IMR-90 (cell line): Measurements from ENCODE around the gene CALN1. TPM values are rescaled to one million over a fixed set of nuclear protein-coding genes. Genes with fewer than 3 reads are reported as not detected.

ENCODE experiments used
- ATAC-seq: fragments of 200-7000 bp; cut with Tn5 transposase; 2 replicates; pipeline ENCODE4 v1.9.1; 2020; ENCODE audit warnings: low read depth, mild to moderate bottlenecking, moderate library complexity
- BruUV-seq: library from RNA; stranded (reverse); fragments of 400-500 nt; replicated peaks from 2 replicates; lab custom pipeline; 2021; lab: Mats Ljungman, UMichigan
- CTCF ChIA-PET: fragments of 300-600 bp; formaldehyde crosslinking; extraction: SDS; loops from one replicate; lab custom pipeline; 2021; ENCODE audit warnings: antibody characterized with exemption; lab: Yijun Ruan, JAX
- POLR2A ChIA-PET: fragments of 300-600 bp; sonication (Branson Sonifier 250); formaldehyde crosslinking; loops from one replicate; lab custom pipeline; 2022; ENCODE audit warnings: antibody characterized with exemption; ENCODE audit not compliant: unreplicated experiment; lab: Charles Lee
- DNase-seq: peaks from one replicate; pipeline ENCODE4 v3.0.0; 2013
- H2AFZ ChIP-seq: replicated peaks from 2 replicates; pipeline ENCODE3; 2013; ENCODE audit warnings: low read length, mild to moderate bottlenecking; ENCODE audit not compliant: poor library complexity
- H2AK5ac ChIP-seq: 2 replicates; pipeline ENCODE4 v1.6.1; 2013; ENCODE audit warnings: low read depth, low read length, inconsistent platforms
- H2AK9ac ChIP-seq: replicated peaks from 2 replicates; pipeline ENCODE3; 2013; ENCODE audit warnings: mild to moderate bottlenecking, low read depth, low read length, moderate library complexity; ENCODE audit not compliant: poor library complexity
- H2BK120ac ChIP-seq: 2 replicates; pipeline ENCODE4 v1.6.1; 2013; ENCODE audit warnings: low read depth, low read length, inconsistent platforms
- H2BK15ac ChIP-seq: 3 replicates; pipeline ENCODE4 v1.6.1; 2013; ENCODE audit warnings: low read depth, low read length, inconsistent platforms
- H2BK20ac ChIP-seq: 2 replicates; pipeline ENCODE4 v1.6.1; 2013; ENCODE audit warnings: low read depth, mild to moderate bottlenecking, inconsistent platforms, low read length, moderate library complexity
- H2BK5ac ChIP-seq: 2 replicates; pipeline ENCODE4 v1.6.1; 2013; ENCODE audit warnings: mild to moderate bottlenecking, low read depth, low read length, inconsistent platforms; ENCODE audit not compliant: poor library complexity, severe bottlenecking
- H3K14ac ChIP-seq: replicated peaks from 2 replicates; pipeline ENCODE4 v1.6.1; 2013; ENCODE audit warnings: low read depth, low read length, inconsistent platforms
- H3K18ac ChIP-seq: 2 replicates; pipeline ENCODE4 v1.6.1; 2013; ENCODE audit warnings: low read depth, low read length, control low read depth
- H3K23ac ChIP-seq: 2 replicates; pipeline ENCODE4 v1.6.1; 2013; ENCODE audit warnings: low read depth, low read length, inconsistent platforms
- H3K27ac ChIP-seq: 2 replicates; pipeline ENCODE4 v1.5.1; 2013; ENCODE audit warnings: mild to moderate bottlenecking, control low read depth, low read length; ENCODE audit not compliant: insufficient read depth
- H3K27me3 ChIP-seq: 2 replicates; pipeline ENCODE4 v1.6.1; 2013; ENCODE audit warnings: low read length; ENCODE audit not compliant: control insufficient read depth, insufficient read depth
- H3K36me3 ChIP-seq: 2 replicates; pipeline ENCODE4 v1.6.1; 2013; ENCODE audit warnings: low read length, mixed read lengths; ENCODE audit not compliant: control insufficient read depth, insufficient read depth
- H3K4ac ChIP-seq: 2 replicates; pipeline ENCODE4 v1.6.1; 2013; ENCODE audit warnings: low read depth, low read length, inconsistent platforms
- H3K4me1 ChIP-seq: 2 replicates; pipeline ENCODE4 v1.6.1; 2013; ENCODE audit warnings: low read length, mixed read lengths; ENCODE audit not compliant: control insufficient read depth, insufficient read depth
- H3K4me2 ChIP-seq: 2 replicates; pipeline ENCODE4 v1.6.1; 2013; ENCODE audit warnings: low read depth, mild to moderate bottlenecking, control low read depth, low read length, moderate library complexity
- H3K4me3 ChIP-seq: 2 replicates; pipeline ENCODE4 v1.5.1; 2013; ENCODE audit warnings: low read depth, mild to moderate bottlenecking, control low read depth, low read length, moderate library complexity; ENCODE audit not compliant: insufficient read depth
- H3K56ac ChIP-seq: 2 replicates; pipeline ENCODE4 v1.6.1; 2013; ENCODE audit warnings: low read length, inconsistent platforms; ENCODE audit not compliant: insufficient read depth; ENCODE audit errors: extremely low read depth
- H3K79me1 ChIP-seq, 2 experiments: 2 replicates each; pipeline ENCODE4 v1.6.1; 2013; ENCODE audit warnings: low read length in 2 of 2, inconsistent platforms in 1 of 2, low read depth in 1 of 2
- H3K9ac ChIP-seq: 2 replicates; pipeline ENCODE4 v1.6.1; 2013; ENCODE audit warnings: low read depth, low read length, control low read depth
- H3K9me1 ChIP-seq: 2 replicates; pipeline ENCODE4 v1.6.1; 2013; ENCODE audit warnings: low read length, inconsistent platforms; ENCODE audit not compliant: insufficient read depth
- H3K9me3 ChIP-seq: 2 replicates; pipeline ENCODE4 v1.6.1; 2013; ENCODE audit warnings: low read length; ENCODE audit not compliant: control insufficient read depth, insufficient read depth
- H4K20me1 ChIP-seq: 2 replicates; pipeline ENCODE4 v1.6.1; 2013; ENCODE audit warnings: low read length, inconsistent platforms; ENCODE audit not compliant: insufficient read depth
- H4K5ac ChIP-seq: 2 replicates; pipeline ENCODE4 v1.6.1; 2013; ENCODE audit warnings: mild to moderate bottlenecking, low read depth, low read length, control low read depth
- H4K8ac ChIP-seq, 2 experiments: 2 replicates each; pipeline ENCODE4 v1.6.1; 2013; ENCODE audit warnings: low read depth in 2 of 2, low read length in 2 of 2, control low read depth in 1 of 2, inconsistent platforms in 1 of 2
- H4K91ac ChIP-seq: 2 replicates; pipeline ENCODE4 v1.6.1; 2013; ENCODE audit warnings: low read depth, low read length, inconsistent platforms; ENCODE audit not compliant: insufficient read depth
- CEBPB ChIP-seq: IDR thresholded peaks from 2 replicates; pipeline ENCODE4 v1.6.1; 2012; ENCODE audit warnings: low read depth, low read length, improper control_type of control experiment
- WGBS, 2 experiments: methylation state at CpG; one replicate each; pipeline versions ENCODE4 v1.1.5 to v1.1.7; 2013; ENCODE audit warnings: missing lambda C conversion rate in 2 of 2; ENCODE audit not compliant: insufficient read length in 1 of 2; ENCODE audit errors: extremely low coverage in 2 of 2; 5-methylcytosine and 5-hydroxymethylcytosine counted together
- dilution Hi-C: fragments of 300-500 bp; cut with HindIII; formaldehyde crosslinking; loops from one replicate; pipeline ENCODE4 v1.14.3; 2018; ENCODE audit warnings: low sequenced_read_pairs; ENCODE audit not compliant: unreplicated experiment
- in situ Hi-C: fragments of 300-500 bp; cut with MboI; formaldehyde crosslinking; loops from 3 replicates; pipeline ENCODE4 v1.14.3; 2019; ENCODE audit warnings: low sequenced_read_pairs, inconsistent platforms, mixed read lengths
- intact Hi-C: fragments of 100-400 bp; cut with micrococcal nuclease; formaldehyde crosslinking; loops from 2 replicates; pipeline ENCODE4 v1.10.0; 2022
- polyA plus RNA-seq, 3 experiments: library from polyadenylated mRNA; depleted of rRNA; stranded (reverse); fragments of >200 nt; gene quantifications; 2 replicates each; pipeline ENCODE4 v1.2.3, GENCODE V29; 2012; ENCODE audit warnings: low replicate concordance in 1 of 3
- total RNA-seq: library from RNA; depleted of rRNA; stranded (reverse); fragments of >200 nt; gene quantifications from 2 replicates; pipeline ENCODE4 v1.2.3, GENCODE V29; 2012

Gene CALN1
- total and polyA plus RNA-seq, 2 of the 4 experiments (the other 2 are of a cell fraction): not detected

DNA sequence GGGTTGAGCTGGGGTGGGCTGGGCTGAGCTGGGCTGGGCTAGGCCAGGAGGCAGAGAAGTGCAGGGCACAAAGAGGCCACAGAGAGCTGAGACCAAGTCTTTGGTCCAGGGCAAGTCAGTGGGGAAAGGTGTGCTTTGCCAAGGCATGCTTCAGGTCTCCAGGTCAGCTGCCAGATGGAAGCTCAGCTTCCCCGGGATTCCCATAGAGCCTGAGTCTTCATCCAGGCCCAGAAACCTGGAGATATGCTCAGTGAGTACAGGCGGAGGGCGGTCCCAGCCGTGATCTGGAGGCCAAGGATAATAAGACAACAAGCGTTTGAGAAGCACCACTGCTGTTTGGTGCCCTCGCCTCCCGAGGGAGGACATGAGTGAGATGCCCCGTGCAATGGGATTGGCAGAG, 4.7 kb upstream of the CALN1 start:
- Histone ChIP-seq H4K5ac (no peak overlapping the region), H3K9ac (no peak overlapping the region), H2AK9ac (no peak overlapping the region), H3K27ac (no peak overlapping the region), H3K4me3 (no peak overlapping the region), H3K4ac (no peak overlapping the region), H2BK20ac (no peak overlapping the region), H3K36me3 (no peaks in the 10 kb centered on the region), H3K9me1 (no peaks in the 10 kb centered on the region), H3K18ac (no peak overlapping the region), H3K27me3 (no peaks in the 10 kb centered on the region), H3K79me1 (no peaks in the 10 kb centered on the region), H2BK120ac (no peak overlapping the region), H3K23ac (no peak overlapping the region), H4K91ac (no peak overlapping the region), H2AK5ac (no peak overlapping the region), H4K20me1 (no peaks in the 10 kb centered on the region), H3K4me1 (no peaks in the 10 kb centered on the region), H3K14ac (no peak overlapping the region), H3K56ac (no peak overlapping the region), H2AFZ (peak overlapping the region; percentile 49), H2BK15ac (no peak overlapping the region), H3K9me3 (peaks cover 23% of the 10 kb centered on the region), H4K8ac (no peak overlapping the region), H2BK5ac (no peak overlapping the region), H3K4me2 (no peak overlapping the region)
- WGBS, 2 experiments: 56% methylated on average over 5 of the region's 8 CpGs; no CpG with 5 or more reads in 1 of the 2 experiments
- intact Hi-C loops (no loop called here), in situ Hi-C loops (no loop called here), dilution Hi-C loops (no loop called here)
- no peak for TF ChIP-seq CEBPB
- ATAC-seq (no peak), DNase-seq (no peak)
- BruUV-seq: no TSS peak
- ChIA-PET CTCF (no interaction called here), POLR2A (no interaction called here)
